DMS53 treated with DMSO at 0.1 percent for 48 hours (cell line): ENCODE data around the gene GRM2.

Experiments
- DNase-seq: peaks from one replicate; lab custom pipeline; 2025; ENCODE audit not compliant: unreplicated experiment; lab: John Stamatoyannopoulos, UW

The GRM2 gene

DNA sequence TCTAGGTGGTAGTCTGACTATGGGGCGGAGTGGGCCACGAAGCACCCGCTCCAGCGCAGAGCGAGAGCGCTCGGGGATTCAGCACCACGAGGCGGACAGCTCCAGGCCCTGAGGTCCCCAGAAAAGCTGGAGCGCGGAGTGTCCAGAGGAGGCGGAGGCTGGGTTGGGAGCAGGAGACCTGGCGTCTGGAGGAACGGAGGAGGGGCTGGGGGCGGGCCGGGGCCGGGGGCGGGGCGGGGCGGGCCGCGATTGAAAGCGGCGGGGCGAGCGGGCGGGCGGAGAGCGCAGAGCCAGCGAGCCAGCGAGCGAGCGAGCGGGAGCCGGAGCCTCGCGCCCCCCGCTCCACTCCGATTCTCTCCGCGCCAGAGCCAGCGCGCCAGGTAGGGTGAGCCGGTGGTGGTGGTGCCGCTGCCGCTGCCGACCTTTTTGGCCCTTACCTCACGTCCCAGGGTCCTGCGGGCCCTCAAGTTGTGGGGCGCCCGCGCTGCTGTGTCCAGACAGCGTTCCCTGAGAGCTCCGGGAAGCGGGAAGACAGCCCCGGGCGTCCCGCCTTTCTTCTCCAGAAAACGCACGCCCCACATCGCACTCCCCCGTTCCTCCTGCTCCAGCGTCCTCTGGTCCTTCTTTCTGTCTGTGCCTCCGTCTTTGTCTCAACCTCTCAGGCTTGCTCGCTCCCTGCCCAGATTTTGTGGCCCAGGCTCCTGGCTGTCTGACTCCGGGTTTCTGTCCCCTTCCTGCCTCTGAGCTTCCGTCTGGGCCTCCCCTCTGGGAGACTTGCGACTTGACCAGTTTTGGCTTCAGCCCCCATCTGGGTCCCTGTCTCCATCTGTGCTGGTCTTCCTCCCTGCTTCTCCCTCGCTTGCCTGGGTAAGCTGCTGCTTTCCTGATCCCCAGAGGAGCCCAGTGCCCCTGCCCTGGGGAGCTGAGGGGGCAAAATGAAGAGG lies at the start of gene GRM2:
Gene GRM2, plus strand, starts transcription at position 281 of the 944 bp plus-strand sequence. CDS start 1,916 bp downstream, outside the sequence.
- peak; percentile 13 for DNase-seq

DNA sequence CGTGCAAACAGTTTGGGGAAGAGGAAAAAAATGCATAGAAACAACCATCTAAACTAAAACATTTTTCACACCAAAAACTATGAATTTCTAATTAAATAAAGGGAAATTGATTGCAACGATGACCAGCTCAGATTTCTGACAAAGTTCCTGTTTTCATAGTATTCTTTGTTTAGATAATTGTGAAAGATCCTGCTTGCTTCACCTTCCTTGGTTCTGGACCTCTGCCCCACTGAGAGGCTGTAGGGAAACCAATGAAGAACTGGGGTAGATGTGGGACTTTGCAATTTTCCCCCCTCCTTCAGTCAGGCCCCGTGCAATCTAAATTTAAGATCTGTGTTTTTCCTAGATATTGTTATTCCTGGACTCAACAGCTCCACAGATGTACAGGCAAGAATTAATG lies 49.6 kb upstream of the GRM2 start:
- DNase-seq = no peak

DNA sequence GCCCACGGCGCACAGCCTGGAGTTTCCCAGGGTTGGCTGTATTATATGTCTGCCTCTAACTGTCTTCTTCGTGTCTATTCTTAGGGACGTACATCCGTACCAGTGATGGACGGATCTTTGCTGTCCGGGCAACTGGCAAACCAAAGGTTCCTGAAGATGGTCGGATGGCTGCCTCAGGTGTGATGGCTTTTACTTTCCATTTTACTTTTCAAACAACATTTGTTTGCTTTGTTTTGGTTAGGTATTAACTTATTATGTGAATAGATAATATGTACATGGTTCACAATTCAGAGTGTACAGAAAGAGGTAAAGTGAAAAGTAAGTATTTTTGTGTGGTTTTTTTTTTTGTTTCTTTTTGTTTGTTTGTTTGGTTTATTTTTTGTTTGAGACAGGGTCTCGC lies 46.9 kb upstream of the GRM2 start:
- DNase-seq = no peak

DNA sequence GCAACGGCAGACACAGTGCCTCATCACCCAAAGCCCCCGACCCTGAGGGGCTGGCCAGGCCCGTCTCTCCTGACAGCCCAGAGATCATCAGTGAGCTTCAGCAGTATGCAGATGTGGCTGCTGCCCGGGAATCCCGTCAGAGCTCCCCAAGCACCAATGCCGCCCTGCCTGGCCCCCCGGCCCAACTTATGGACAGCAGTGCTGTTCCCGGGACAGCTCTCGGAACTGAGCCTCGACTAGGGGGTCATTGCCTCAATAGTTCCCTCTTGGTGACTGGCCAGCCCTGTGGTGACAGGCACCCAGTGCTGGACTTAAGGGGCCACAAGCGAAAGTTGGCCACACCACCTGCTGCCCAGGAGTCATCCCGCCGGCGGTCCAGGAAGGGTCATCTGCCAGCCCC lies 44.4 kb upstream of the GRM2 start:
- no peak for DNase-seq

DNA sequence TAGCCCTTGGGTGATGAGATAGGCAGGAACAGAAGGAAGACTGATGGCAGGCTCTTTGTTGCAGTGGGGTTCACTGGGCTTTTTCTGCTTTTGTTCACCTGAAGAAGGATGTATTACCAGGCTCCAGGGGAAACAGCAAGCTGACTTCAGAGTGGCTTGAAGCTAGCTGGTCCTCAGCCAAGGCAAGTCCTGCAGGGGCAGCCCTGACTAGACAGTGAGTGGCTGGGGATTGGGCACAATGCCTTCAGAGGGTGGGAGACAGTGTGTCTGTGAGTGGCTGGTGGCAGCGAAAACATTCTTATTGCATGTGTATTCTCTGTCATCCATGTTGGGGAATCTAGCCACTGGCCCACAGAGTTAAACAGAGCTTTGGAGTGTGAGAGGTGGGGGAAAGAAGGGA lies 38.1 kb upstream of the GRM2 start:
- no peak for DNase-seq

DNA sequence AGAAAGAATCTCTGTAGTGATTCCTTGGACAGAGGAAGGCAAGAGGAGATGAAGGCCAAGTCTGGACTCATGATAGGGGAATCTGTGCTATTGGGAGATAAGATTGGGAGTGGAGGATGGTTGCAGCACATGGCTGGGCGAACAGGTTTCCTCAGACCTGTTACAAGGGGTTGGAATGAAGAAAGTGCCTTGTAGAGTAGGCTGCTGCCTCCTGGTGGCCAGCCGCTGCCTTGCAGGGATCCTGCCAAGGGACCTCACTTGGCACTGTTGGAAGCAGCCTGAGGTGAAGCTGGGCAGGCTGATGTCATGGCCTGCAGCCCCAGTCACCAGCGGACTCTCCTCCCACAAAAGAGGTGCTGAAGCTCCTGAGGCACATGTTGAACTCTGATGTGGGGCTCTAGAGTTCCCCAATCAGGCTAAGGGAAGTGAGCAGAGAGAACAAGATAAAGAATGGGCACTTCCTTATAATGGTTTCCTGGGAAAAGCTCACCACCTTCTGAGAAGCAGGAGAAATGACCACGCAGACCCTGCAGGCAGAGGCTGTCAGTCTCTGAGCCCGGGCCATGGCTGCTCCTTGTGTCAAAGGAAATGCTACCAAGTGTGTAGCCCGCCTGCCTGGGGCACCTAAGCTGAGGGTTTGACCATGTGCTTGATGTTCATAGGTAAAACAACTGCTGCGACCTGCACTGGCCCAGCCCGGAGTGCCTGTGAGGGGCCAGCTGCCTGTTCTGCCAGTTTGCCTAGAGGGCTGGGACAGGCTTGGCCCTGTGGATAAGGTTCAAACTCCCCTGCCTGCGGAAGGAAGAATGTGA lies 37.4 kb upstream of the GRM2 start:
- DNase-seq = peak; percentile 19

DNA sequence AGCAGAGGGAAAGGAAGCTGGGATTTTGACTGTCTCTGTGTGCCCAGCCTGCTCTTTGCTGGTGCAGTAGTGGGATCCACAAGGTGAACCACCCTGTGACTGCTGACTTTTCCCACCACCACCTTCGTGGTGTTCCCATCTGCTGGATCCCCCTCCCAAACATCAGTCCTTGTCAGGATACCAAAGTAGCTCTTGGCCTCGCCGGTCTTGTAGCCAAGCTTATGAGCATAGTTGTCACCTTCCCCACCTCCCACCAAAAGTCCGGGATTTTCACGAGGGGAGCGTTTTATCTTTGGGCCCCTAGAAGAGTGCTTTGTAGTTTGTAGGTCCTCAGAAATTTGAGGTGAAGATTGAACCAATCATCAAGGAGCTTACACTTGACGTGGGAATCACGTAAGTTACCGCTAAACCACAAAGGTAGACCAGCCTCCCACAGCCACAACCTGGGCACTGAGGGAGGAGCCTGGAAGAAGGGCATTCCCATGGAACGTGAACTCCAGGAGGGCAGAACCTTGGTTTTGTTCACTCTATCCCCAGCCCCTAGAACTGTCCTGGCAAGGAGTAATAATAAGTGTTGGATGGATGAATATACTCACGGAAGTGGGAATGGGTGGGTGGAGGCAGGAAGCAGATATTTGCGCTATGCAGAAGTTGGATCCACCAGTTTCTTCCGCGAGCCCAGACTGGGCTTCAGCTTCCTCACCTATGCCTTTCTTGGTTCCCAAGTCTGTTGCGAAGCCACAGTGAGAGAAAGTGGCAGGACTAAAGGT lies 36.6 kb upstream of the GRM2 start:
- DNase-seq = no peak

DNA sequence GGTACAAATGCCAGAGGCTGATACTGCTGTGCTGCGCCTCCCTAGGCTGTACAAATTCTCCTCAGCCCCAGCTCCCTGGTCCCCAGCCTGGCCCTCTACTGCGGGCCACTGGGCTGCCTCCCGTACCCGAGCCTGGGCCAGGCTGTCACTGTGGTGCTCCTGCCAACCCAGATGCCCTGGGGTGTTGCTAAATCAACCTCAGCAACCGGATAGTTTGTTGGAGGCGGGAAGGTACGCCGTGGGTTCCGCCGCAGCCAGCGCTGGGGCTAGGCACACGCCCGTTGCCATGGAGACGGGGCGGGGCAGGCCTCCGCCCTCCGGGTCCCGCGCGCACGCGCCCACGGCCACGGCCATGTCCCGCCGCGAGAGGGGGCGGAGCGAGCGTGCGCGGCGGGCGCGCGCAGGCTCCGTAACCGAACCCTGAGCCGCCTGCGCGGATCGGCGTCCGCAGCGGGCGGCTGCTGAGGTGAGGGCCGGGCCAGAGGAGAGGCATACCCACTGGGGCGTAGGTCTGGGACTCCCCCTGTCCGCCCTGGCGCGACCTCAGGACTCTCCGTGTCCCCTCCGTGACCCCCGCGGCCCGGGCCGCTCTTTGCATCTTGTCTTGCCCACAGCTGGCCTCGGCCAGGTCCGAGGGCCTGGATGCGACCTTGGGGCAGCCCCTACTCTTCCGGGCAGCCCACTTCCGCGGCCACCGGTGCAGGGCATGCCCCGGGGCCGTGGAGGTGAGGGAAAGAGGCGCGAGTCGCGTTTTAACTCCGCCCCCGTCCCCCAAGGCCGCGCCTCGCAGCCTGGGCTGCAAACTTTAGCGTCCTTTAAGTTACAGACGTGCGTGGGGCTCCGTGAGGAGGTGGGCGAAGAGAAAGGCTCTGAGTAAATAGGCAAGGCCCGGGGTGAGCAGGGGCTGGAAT lies 35.8 kb upstream of the GRM2 start, which contains the start of gene TEX264:
Gene TEX264, plus strand, starts transcription at position 430 of the 911 bp plus-strand sequence. CDS start 3,053 bp downstream, outside the sequence.
- DNase-seq = peak; percentile 39

DNA sequence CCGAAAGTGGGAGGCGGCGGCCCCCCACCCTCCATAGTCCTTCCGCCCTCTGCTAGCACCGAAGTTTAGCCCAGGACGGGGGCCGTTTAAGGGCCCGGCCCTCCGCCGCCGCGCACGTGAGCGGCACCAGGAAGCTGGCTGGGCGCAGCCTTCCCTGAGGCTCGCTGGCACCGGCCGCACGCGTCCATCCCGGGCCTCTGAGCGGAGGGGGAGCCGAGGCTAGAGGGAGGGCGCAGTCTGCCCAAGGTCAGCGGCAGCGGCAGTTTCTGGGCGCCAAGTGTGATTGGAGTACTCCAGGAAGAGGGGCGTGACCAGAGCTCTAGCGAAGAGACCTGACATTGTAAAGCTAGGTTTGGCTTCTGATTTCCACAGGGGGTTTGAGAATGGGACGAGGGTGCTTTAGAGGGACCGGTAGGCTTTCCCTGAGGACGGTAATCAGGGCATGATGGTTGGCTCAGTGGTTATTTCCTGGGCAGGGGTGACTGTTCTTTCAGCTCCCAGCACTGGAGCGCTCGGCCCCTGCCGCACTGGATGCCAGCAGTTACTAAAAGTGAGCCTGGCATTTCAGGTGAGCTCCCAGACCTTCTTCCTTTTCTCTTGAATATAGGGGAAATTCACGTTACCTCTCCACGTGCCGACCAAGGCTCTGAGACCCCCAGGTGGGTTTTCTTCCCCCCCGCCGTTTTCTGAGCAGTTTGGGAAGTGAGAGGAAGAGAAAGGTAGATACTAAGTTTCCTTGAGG lies 35.0 kb upstream of the GRM2 start:
- DNase-seq = peak; percentile 3

DNA sequence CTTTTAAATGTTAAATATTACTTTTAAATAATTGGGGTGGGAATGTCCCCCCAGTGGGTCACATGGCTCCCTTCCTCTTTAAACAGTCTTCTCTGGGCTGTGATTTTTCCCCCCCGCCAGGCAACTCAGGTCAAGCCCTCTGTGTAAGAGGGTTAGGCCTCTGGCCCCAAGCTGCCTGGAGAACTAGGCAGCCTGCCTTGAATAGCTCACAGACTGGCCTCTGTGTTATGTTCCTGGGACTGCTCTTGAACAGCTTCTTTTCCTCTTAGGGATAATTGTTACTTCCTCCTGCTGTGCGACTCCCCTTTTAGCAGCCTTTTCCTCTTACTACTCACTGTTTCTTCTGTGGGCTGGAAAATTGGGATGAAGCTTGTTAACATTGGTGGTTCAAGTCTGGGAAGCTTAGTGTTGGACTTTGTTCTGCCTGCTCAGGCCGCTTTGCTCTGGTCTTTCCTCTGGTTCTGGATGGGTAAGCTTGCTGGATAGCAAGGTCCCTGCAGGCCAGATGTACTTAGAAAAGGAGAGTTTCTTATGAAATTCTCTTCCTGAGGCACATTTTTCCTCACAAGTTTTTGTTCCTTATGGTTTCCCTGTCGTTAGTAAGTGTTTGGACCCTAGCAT lies 33.6 kb upstream of the GRM2 start:
- no peak for DNase-seq

DNA sequence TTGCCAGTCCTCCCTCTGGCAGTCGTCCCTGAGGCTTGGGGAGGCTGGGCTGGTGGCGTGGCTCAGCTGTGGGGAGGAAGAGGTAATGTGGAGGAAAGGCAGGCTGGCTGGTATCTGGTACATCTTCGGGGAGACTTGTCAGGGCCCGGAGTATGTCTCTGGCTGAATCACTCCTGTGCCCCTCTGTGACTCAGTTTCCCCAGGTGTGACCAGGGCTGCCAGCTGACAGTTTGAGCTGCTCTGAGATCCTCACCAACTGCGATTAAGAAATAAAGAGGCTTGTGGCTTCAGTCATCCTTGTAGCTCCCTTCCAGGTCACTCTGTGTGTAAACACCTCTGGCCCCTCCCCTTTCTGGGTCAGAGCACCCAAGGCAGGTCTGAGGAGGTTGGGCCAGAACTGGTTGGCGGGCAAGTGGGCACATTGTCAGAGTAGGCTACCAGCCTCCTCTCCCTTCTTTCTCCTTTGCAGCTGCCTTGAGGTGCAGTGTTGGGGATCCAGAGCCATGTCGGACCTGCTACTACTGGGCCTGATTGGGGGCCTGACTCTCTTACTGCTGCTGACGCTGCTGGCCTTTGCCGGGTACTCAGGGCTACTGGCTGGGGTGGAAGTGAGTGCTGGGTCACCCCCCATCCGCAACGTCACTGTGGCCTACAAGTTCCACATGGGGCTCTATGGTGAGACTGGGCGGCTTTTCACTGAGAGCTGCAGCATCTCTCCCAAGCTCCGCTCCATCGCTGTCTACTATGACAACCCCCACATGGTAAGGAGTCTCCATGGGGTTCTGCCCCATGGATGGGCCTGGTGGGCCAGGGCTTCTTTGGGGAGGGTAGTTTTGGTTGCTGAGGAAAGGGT lies 32.8 kb upstream of the GRM2 start:
- no peak for DNase-seq

DNA sequence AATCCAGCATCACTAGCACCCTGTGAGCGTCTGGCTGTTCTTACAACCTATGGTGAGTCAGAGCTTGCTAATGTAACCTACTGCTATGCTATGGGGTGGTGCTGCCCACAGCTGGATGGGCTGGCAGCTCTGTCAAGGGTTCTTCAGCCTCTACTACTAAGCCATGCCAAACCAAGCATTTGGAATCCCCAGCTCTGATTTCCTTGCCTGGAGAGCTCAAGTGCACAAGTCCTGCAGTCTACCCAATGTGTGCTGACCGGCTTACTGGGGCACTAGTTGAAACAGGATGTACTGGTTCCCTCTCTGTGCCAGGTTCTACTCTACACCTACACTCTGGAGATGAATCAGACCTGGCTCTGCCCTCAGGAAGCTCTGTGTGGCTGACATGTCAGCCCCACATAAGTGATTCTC lies 31.7 kb upstream of the GRM2 start:
- DNase-seq = no peak

DNA sequence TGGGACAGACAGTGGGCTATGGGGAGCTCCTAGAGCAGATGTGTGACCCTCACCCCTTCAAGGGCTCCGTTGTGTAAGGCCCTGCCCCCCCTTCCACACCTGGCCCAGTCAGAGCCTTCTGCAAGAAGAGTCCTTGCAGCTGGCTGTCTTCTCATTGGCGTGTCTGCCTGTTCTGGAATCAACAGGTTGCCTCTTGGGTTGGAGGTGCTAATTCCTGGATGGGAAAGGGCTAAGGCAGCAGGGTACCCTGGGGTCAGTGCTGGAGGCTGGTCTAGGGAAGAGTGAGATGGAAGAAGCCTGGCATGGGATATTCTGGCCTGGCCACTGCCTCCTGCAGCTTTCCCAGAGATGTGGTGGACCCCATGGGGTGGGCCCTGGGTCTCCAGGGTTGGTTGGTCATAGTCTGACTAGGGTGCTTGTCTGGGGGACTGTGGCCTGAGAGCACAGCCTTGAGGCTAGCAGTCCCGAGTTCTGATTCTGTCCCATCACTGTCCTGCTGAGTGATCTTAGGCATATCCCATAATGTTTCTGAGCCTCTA lies 30.7 kb upstream of the GRM2 start:
- DNase-seq = no peak

DNA sequence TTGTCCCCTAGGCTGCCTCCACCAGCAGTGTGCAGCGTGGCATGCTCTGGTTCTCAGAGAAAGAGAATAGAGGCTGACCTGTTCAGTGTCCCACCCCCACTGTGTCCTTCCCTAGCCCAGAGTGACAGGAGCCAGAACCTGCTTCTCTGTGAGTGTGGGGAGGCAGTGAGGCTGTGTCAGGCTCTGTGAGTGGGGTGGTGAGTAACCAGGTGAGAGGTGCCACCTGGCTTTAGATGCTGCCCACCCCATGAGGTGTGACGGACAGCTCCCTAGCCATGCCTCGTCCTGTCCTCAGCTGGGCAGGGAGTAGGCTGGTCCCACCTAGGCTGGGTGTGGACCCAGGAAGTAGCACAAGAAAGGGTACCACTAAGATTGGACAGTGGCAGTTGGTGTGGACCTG lies 29.5 kb upstream of the GRM2 start:
- DNase-seq = no peak

DNA sequence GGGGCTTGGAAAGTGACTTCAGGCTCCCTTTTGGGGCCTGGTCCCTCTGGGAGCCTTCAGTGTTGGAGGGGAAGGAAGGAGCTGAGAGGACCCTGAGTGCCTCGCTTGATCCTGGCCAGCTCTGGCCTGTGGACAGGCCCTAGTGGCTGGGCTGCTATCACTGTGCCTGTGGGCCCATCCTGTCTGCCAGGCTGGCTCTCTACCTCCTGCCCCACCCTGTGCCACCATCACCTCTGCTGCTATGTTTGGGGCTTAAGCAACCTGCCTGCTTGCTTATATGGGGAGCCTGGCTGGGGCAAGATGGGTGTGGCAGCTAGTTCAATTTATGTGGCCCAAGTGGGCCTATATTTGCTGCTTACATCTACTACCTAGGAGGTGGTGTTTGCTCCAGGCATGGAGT lies 28.7 kb upstream of the GRM2 start:
- no peak for DNase-seq

DNA sequence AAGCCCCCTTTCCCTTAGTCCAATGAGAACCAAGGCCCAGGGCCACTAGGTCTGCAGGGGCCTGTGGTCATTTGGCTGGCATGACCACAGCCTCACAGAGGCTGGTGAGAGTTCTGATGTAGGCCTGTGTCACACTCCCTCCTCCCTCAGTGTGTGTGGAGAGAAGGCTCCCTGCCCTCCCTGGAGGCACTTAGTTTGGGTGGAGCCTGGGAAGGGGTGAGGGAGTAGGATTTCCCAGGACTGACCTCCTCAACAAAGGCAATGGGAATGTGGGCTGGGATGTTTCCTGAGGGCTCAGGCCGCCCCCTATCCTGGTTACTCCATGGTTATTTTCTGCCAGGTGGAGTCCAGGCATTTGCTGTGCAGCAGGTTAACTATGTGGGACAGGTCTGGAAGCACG lies 28.2 kb upstream of the GRM2 start:
- no peak for DNase-seq

DNA sequence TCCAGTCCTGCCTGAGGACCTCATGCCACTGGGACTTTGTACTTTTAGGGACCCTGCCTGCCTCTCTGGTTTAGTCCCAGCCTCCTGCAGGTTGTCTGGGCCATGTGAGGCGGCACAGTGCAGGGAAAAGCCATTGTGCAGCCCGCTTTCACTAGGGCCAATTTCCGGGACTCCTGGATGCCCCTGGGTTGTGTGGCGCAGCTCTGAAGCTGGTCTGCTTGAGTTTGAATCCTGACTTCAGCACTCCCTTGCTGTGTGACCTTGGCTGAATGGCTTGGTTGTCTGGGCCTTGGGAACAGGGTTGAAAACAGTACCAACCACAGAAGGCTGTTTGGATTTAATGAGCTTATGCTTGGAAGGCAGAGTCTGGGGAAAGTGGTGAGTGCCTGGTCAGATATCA lies 27.6 kb upstream of the GRM2 start:
- no peak for DNase-seq

DNA sequence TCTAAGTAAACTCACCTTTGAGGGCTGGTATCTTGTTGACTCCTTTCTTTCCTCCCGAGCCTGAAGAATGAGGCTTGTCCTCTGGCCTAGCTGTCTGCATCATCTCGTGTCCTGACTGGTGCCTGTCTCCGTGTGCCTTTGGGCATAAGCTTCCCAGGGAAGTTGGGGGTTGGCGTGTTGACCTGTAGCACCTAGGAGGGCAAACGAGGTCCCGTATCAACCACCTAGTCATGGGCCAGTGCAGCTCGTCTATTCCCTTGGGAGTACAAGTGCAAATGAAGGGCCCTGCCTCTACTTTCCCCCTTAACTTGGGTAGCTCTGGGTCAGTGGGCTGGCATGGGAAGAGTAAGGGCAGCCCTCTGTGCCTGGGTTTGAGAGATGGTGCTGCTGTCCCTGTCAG lies 27.1 kb upstream of the GRM2 start:
- DNase-seq = no peak
